ENCODE data around the gene FARS2.

Gene FARS2

GRCh38 chr6:5343998-5344397 lies 82.7 kb downstream of the FARS2 start:
- no peak overlapping the region for H3K4me3 ChIP-seq
- no peak for TF ChIP-seq CTCF (IDR thresholded peaks at IDR 0.05)
- DNase-seq (ENCODE audit: low spot score), result no peak
- no peak overlapping the region for H3K27ac ChIP-seq

- Histone ChIP-seq H3K27ac (no peak overlapping the region), H3K4me3 (no peak overlapping the region)
- TF ChIP-seq CTCF (IDR thresholded peaks at IDR 0.05), result no peak
- no peak for DNase-seq (ENCODE audit: low spot score)
These were observed 84.0 kb downstream of the FARS2 start for GRCh38 chr6:5345324-5345723.

- TF ChIP-seq CTCF (IDR thresholded peaks at IDR 0.05), result no peak
- DNase-seq (ENCODE audit: low spot score), result no peak
- Histone ChIP-seq H3K4me3 (no peak overlapping the region), H3K27ac (no peak overlapping the region)
These were observed 90.4 kb downstream of the FARS2 start for GRCh38 chr6:5351552-5352210.

DNA sequence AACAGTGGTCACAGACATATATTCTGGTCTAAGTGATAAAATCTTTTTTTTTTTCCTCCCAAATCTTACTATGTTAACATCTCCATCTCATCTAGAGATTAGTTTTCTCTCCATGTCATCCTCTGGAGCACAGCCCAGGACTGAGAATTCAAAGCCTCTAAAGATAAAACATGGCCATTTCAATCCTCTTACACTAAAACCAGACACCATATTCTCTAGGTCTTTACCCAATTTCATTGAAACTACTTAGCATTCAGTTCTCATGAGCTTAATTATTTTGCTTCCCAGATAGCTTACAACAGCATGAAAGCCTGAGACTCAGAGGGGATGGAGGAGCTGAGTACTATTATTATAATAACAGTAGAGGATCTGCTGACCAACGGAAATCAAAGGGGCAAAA lies 92.7 kb downstream of the FARS2 start:
- no peak overlapping the region for H3K4me3 ChIP-seq
- no peak overlapping the region for H3K27ac ChIP-seq
- no peak for DNase-seq (ENCODE audit: low spot score)
- no peak for TF ChIP-seq CTCF (IDR thresholded peaks at IDR 0.05)

DNA sequence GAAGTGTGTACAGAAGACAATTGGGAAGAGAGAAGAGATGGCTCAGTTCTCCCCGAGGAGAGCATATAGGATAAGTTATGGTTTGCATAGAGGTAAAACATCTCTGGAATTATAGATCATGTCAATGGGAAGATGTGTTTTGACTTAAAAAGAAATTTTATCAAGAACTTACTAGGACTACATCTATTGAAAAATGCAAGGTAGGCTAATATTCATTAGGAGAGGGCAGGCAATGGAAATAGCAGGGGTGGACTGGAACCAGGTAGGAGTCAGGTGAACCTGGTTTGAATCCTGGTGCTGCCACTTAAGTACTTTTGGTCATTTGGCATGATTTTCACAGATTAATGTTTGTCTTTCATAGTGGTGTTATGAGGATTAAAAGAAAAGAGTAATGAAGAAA lies 96.2 kb downstream of the FARS2 start:
- no peak for TF ChIP-seq CTCF (IDR thresholded peaks at IDR 0.05)
- H3K4me3 ChIP-seq, result no peak overlapping the region
- H3K27ac ChIP-seq, result no peak overlapping the region
- DNase-seq (ENCODE audit: low spot score), result no peak

- no peak for TF ChIP-seq CTCF (IDR thresholded peaks at IDR 0.05)
- Histone ChIP-seq H3K27ac (no peak overlapping the region), H3K4me3 (no peak overlapping the region)
- DNase-seq (ENCODE audit: low spot score), result no peak
These were observed 98.1 kb downstream of the FARS2 start for GRCh38 chr6:5359417-5359816.

DNA sequence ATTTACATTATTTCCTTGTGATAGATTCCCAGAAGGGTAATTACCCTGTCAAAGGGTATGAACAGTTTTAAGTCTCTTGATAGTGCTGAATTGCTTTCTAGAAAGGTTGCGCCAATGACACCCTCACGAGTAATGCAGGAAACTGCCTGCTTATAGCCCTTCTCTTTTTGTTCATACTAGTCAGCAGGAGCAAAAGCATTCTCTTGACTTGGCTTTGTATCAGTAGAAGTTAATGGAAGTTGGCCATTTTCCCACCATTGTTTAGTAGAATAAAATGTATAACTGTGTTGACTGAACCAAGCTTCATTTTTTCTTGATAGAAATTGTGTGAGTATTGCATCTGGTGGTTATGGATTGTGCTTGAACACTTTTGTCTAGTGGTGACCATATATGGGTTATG lies 100.1 kb downstream of the FARS2 start:
- no peak for DNase-seq (ENCODE audit: low spot score)

More for the DNA sequence above, 100.1 kb downstream of the FARS2 start:
- no peak for TF ChIP-seq CTCF (IDR thresholded peaks at IDR 0.05)
- H3K27ac ChIP-seq, result no peak overlapping the region
- H3K4me3 ChIP-seq, result no peak overlapping the region

Data from coronary artery (tissue), 2 donors.